Measurements from ENCODE around the gene FHL3. TPM values are rescaled to one million over a fixed set of nuclear protein-coding genes. Genes with fewer than 3 reads are reported as not detected.
A peak's percentile ranks its signal among the peaks of the same experiment; 100 is the strongest.

FHL3 gene, protein sequence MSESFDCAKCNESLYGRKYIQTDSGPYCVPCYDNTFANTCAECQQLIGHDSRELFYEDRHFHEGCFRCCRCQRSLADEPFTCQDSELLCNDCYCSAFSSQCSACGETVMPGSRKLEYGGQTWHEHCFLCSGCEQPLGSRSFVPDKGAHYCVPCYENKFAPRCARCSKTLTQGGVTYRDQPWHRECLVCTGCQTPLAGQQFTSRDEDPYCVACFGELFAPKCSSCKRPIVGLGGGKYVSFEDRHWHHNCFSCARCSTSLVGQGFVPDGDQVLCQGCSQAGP
- 8.5 and 9.1 TPM in 2 replicates for polyA plus RNA-seq (2014; cell fraction: cytosol; rRNA removed)
- 8.7 and 10.1 TPM in 2 replicates for polyA plus RNA-seq (2014; cell fraction: nucleus; rRNA removed)

DNA sequence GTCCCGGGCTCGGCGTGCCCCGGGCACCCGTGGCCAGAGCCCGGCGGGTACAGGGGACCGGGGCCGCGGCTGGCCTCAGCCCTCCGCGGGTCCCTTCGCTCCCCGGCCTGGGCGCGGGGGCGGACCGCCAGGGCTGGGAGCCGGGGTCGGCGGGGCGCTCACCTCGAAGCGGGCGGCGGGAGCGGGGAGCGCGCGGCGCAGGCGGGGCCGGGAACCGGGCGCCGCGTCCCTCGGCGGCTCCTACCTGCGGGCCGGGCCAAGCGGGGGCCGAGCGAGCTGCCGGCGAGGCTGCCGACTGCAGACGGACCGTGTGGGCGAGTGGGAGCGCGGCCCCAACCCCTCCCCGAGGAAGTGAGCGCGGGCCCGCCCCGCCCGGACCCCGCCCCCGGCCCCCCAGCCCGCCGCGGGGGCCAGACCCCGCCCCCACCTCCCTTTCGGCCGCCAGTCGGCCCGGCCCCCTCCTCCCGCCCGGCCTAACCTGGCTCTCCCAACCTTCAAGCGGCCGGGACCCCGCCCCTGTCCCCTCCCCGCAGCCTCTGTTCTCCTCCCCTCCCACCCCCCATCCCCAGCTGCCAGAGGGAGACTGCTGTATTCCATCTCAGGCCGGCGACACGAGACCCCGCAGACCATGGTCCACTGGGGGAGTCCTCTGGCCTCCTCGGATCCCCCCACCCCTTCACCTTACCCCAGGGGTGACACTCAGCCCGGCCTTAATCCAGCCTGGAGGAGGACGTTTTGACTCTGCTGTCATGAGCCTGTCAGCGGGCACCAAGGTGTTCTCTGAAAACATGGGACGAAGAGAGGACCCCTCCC, at the start of gene FHL3:
TSS of gene FHL3 (minus strand) at position 320 of the 813 bp plus-strand sequence. CDS start 6,102 bp downstream, outside the sequence.
- DNase-seq (ENCODE audit: low spot score) = peak; percentile 48

DNA sequence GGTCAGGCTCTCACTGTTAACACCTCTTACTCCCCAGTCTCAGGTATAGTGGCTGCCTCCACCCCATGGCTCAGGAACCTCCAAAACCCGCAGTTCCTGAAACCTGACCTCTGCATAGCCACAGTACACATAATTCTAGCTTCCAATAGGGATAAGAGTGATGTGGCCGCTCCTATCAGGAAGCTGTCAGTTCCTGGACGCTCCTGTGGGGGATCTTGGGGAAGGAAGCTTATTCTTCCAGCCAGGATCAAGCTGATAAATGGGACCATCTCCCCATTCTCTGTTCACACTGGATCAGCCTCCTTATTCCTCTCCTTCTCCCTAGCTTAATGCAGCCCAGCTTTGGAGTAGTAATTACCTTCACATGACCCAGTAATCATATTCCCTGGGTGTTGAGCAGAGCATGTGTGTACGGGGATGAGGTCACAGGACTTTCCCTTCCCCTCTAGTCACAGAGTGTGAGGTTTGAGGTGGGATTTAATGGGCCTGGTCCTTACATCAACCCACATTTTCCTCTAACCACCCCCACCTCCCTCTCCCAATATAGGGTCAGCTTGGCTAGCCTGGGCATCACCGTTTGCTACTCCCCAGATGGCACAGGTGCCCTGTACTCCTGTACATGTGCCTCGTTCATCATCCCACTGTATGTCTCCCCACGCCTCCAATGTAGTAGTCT, 48.2 kb upstream of the FHL3 start:
- DNase-seq (ENCODE audit: low spot score) = no peak

DNA sequence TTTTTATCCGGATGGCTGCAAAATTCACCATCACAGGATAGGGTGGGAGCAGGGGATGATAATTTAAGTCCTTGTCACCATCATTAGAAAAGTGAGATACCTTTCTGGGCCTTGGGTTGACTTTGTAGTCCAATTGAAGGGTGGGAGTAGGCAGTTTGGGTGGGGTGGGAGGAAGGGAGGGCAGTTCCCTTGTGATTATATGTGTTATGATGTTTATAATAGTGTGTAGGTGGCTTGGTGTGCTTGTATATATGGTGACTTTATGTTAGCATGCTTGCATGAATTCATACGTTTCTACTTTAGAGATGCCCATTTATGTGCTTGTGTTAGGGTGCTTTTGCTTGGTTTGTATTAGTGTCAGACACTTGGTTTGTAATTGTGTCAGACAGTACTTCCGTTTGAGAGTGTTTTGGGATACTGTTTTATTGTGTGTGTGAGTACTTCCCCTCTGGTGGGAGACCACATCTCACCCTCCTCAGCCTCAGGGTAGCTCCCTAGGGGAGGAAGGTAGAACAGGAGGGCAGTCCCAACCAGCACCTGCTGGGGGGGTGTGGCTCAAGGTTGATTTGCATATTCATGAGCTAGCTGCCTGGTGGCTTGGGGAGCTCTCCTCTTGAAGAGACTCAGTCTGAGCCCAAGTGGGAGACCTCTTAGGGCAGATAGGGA, 47.6 kb upstream of the FHL3 start:
- DNase-seq (ENCODE audit: low spot score) = no peak

DNA sequence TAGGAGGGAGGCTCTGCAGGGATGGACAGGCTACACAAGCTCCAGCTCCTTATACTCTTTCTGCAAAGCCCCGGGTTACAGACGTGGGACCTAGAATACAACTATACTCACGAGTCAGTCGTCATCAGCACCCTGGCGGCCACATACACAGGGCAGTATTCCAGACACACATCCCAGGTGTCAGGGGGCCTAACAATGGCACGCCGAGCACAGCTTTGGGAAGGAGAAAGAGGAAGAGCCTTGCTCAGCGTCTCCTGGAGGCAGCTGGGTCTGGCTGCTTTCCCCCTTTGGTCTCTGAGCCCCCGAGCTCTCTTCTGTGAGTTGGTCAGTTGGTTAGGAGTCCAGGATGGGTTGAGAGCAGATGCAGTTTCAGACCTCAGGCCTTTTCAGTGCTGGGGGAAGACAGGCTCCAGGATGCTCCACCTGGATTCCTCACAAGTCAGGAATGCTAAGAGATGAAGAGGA, 45.8 kb upstream of the FHL3 start:
- no peak for DNase-seq (ENCODE audit: low spot score)

DNA sequence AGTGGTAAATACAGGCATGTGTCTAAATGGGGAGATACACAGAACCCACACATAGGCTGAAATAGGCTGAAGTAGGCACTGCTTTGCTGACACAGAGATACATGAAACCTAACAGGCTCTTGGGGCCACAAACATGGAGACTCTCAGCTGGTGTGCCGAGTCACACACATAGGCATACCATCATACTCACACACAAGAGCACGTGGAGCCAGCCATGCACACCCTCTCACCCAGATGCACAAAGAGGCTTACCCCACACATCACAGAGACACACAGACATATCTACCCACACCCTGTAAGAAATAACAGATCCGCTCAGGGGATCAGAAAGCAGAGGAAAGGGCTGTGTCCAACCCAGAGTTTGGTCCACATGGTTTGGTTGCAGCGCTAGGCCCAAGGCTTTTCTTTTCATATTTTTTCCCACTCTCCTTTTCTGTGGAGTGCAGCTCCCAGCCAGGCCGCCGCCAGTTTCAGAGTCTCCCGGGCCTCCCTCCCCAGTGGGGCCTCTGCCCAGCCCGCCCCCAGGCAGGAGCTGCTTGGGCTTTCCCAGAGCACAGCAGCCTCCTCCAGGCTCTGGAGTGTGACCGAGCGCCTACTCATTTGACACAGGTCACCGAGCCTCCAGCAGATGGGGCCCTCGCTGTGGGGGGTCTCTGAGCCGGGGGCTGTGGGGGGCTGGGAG, 45.2 kb upstream of the FHL3 start:
- no peak for DNase-seq (ENCODE audit: low spot score)

DNA sequence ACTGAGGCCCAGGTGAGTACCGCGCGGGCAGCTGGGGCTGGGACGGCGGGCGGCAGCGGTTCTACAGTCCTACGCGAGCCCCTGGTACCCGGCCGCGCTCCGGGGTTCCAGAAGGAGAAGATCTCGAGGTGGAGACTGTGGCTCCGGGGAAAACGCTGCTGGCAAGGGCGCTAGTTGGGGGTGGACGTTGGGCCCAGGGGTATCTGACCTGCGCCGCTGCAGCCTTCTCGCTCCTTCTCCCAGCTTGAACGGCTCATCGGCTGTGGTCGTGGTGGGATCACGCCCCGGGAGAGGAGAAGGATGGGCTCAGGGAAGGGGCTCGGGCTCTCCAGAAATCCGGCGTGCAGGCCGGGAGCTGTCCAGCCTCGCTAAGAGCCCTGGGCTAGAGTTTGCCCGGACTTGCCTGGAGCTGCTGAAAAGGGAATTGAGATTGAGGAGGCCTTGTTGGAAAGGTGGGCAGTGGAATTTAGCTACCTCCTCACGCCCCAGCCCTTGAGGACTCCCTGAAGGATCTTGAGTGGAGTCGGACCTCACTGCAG, 42.4 kb upstream of the FHL3 start:
- DNase-seq (ENCODE audit: low spot score) = no peak

DNA sequence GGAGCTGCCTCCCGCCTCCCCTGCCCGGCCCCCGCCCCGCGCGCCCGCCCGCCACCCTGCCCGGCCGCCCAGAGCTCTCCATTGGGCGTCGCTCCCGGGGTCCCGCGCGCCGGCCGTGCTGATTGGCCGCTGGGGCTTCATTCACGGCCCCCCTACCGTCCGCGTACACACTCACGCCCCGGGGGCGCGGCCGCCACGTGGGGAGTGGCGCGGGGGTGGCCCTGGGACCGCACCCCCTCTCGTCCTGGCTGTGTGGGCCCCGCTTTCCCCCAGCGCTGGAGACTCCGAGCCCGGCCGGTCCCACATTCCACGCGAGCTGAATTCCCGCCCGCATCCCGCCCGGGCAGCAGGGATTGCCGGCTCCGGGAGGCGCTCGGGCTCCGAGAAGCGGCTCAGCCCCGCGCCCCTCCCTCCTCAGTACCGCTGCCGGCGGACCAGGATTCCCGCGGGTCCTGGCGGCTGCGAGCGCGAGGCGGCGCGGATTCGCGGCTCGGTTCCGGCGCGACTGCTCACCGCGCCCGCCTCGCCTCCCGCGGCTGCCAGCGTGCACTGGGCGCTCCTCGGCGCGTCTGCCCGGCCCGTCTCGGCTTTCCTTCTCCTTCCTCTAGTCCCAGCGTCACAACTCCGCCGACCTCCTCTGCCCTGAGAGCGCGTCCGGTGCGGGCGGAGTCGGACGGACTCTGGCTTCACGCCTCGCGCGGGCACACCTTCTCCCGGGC, 41.7 kb upstream of the FHL3 start:
- DNase-seq (ENCODE audit: low spot score) = peak; percentile 72

DNA sequence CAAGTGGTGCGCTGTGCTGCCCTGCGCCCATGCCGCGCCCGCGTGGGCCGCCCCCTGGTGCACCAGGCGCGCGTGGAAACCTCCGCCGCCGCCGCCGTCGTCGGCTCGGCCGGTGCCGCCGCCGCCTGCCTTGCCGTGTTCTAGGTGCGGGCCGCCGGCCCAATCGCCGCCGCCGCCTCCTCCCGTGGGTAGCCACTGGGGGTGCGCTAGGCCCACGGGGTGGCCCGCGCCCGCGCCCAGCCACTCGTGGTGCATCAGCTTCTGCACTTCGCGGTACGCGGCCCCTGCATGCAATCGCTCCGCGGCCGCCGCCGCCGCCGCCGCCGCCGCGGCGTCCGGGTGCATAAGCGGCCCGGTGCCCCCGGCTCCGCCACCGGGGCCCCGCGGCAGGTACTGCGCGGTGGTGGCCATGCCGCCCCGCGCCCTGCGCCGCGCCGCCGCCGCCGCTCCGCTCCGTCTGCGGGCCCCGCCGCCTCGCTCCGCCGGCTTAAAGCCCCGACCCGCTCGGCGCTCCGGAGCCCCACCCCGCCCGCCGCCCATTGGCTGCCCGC, 41.1 kb upstream of the FHL3 start, which contains the start of gene POU3F1:
TSS of gene POU3F1 (minus strand) at position 461 of the 551 bp plus-strand sequence. CDS start at position 411, 50 bp downstream.
- DNase-seq (ENCODE audit: low spot score) = no peak

DNA sequence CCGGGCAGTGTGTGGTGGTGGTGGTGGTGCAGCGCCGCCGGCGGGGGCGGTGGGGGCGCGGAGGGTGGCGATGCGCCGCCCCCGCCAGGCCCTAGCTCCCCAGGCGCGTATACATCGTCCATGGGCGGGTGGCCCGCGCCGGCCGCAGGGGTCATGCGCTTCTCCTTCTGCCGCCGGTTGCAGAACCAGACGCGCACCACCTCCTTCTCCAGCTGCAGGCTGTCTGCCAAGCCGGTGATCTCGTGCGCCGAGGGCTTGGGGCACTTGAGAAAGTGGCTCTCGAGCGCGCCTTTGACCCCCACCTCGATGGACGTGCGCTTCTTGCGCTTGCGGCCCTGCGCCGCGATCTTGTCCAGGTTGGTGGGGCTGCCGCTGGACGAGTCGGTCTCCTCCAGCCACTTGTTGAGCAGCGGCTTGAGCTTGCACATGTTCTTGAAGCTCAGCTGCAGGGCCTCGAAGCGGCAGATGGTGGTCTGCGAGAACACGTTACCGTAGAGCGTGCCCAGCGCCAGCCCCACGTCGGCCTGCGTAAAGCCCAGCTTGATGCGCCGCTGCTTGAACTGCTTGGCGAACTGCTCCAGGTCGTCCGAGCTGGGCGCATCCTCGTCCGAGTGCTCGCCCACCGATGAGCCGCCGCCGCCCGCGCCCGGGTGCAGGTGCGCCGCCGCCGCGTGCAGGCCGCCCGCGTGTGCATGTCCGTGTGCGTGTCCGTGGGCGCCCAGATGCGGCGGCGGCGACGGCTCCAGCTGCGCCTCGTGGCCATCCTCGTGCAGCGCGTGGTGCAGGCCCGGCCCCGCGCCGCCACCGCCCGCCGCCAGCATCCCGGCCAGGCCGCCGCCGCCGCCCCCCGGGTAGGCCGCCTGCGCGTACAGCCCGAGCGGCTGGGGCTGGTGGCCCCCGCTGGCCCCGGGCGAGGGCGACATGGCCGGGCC, 40.4 kb upstream of the FHL3 start:
- DNase-seq (ENCODE audit: low spot score) = peak; percentile 53

DNA sequence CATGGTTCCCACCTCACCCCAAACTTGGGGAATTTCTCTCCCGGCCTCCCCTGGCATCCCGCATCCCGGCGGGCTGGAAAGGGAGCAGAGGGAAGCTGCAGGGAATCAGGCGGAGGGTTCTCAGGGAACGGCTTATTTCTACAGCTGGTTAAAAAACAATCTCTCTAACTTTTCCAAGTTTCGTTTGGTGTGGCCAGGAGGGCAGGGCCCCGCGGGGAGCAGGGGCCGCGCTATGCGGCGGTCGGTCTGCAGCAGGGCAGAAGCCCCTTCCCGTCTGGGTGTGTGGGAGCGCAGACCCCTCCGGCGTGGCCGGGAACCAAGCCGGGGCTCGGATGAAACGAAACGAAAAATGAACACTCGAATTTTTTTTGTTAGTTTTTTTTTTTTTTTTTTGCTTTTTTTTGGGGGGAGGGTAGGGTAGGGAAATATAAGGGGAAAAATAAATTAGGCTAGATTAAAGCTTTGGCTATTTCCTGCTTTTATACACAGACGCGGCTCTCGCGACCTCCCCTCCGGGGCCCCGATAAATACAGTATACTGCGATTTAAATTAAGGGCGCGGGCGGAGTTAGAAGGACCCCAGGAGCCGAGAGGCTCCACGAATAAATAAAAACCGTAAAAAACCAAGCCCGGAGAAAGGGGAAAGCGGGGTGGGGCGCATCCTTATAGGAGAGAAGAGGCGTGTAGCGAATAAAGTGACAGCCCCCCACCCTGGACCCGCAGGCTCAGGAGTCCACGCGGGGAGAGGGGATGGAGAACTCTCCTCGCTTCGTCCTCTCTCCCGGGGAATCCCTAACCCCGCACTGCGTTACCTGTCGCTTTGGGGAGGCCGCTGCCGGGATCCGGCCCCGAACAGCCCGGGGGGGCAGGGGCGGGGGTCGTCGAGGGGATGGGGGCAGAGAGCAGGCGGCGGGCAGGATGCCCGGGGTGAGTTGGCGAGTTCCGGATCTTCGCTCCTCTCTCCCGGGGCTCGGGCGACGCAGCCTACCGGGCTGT, 39.2 kb upstream of the FHL3 start:
- no peak for DNase-seq (ENCODE audit: low spot score)

DNA sequence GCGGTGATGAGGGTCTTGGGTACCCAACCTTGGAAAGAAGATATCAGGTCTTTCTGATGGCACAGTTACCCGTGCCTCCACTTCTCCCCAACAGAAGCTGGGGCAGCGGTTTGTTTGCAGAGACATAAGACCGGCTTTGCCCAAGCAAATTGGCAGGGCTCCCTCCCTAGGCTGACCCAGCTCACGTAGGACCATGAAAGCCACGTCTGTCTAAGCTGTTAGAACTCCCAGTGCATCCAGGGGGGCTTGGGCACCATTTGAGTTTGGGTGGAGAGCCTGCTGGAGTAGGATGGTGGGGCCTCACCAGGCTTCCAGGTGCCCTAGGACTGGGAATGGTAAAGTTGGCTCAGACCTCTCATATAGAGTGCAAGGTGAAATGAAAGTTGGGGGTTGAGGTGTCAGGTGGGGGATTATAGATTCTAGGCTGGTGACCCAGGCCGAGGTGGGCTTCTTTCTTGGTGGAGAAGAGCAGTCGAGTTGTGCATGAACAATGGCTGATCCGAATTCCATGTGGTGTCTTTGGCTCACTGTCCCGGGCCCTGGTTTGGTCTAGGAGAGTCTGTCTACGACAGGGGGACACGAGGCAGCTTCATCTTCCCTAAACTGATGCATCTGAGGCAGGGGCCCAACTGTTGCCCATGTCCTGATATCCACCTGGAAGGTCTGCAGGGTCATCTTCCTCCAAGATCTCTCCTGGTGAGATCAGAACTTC, 37.9 kb upstream of the FHL3 start:
- DNase-seq (ENCODE audit: low spot score) = no peak

DNA sequence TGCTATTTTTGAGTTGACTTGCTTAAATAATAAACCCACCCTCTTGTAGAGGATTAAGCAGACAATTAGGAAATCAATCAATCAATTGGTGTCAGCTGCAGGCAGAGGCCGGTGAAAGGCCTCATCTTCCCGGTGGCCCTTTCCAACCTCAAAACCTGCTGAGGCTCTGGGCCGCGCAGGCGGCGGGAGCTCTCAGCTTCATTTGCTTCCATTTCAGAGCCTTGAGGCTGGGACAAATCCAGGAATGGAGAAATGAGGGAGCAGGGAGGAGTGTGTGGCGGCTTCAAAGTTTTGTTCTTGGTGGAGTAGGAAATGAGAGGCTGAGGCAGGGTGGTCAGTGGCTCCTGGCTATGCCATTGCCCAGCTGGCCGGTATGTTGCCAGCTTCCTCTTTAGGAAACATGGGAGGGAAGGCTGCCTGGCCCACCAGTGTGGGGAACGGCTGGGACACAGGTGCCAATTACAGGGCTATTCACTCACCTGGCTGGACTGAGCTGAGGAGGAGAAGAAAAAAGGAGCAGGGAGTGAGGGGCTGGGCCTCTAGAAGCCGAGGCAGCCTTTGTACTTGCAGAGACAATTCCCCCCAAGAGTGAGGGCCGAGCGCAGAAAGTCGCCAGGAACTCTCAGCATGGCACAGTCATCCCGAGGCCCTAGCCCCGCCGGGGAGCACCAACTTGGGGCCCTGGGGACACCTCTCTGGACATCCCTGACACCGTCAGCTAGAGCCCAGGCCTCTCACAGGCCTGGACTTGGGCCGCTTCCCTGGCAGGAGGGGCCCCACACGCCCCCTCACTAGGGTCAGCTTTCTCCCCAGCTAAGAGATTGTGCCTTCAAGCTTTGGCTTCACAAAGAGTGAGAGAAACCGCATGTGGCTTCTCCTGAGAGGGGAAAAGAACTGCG, 36.9 kb upstream of the FHL3 start:
- DNase-seq (ENCODE audit: low spot score) = no peak

DNA sequence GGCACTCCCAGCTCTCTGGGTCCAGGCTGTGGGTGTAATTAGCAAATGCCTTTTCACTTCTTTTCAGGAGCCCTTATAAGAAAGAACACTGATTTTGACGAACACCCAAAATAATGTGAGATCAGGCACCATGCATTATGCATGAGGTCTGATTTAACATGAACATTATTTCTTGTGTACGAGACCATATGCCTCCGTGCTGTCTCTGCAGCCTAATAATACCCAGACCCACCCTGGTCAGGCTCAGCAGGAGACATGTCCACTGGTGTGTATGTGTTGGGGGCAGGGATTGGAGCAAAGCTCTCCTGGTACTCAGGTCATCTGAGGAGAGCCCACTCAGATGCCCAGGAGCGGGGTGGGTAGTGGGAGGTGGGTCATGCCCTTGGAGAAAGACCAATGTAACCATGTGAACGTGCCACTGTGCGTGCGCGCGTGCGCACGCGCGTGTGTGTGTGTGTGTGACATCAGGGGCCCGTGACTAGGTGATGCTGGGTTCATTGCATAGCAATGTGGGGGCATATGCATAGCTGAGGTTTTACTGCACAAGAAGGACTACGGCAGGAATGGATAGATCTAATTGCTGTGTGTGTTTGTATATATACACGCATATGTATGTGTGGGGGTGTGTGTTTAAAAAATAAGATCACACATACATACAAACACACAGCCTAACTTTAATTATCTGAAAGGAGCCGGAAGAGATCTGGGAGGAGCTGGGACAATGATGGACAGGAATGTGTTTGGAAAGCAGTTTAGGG, 34.2 kb upstream of the FHL3 start:
- DNase-seq (ENCODE audit: low spot score) = no peak

DNA sequence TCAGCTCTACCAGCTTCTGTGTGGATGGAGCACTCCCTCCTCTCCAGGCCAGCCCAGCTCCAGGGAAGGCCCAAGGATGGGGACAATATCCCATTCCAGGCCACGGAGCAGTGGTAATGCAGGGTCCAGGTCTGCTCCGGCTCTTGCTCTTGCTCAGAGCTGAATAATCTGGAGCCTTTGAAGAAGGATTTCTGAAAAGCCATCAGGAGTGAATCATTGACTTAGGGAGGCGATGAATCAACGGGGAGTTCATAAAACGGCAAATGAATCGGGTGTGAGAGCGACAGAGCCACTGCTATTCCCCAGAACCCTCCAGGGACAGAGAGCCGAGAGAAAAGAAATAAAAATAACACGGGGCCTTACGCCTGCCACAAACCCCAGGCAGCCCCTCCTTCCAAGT, 33.5 kb upstream of the FHL3 start:
- no peak for DNase-seq (ENCODE audit: low spot score)
